GM12878 (cell line): Measurements from ENCODE around the gene C17orf107. TPM values are rescaled to one million over a fixed set of nuclear protein-coding genes. Genes with fewer than 3 reads are reported as not detected.

Source experiments
- ATAC-seq: fragments of 200-7000 bp; cut with Tn5 transposase; 3 replicates; pipeline ENCODE4 v1.9.1; 2020; ENCODE audit warnings: mild to moderate bottlenecking, moderate library complexity
- BruUV-seq: library from RNA; stranded (reverse); fragments of 400-500 nt; replicated peaks from 2 replicates; lab custom pipeline; 2021; lab: Mats Ljungman, UMichigan
- CTCF ChIA-PET: fragments of 300-600 bp; sonication (Branson Sonifier 250); formaldehyde crosslinking; extraction: SDS; loops from one replicate; lab custom pipeline; 2021; ENCODE audit warnings: inconsistent platforms; lab: Yijun Ruan, JAX
- POLR2A ChIA-PET: fragments of 350-600 bp; formaldehyde crosslinking; extraction: SDS; loops from one replicate; lab custom pipeline; 2021; ENCODE audit warnings: inconsistent platforms; lab: Charles Lee
- RAD21 ChIA-PET: fragments of 300-600 bp; sonication (Branson Sonifier 250); formaldehyde crosslinking; loops from one replicate; lab custom pipeline; 2023; ENCODE audit warnings: antibody characterized with exemption; ENCODE audit not compliant: unreplicated experiment; lab: Charles Lee
- SMC1A ChIA-PET: fragments of 300-600 bp; sonication (Branson Sonifier 250); formaldehyde crosslinking; loops from one replicate; lab custom pipeline; 2023; ENCODE audit not compliant: unreplicated experiment, uncharacterized antibody; lab: Charles Lee
- DNase-seq: peaks from one replicate; pipeline ENCODE4 v3.0.0-alpha.2; 2011; ENCODE audit warnings: low read depth, low spot score
- FAIRE-seq: peaks from 3 replicates; lab custom pipeline; 2011; peaks lifted over from hg19 to GRCh38; lab: Jason Lieb, UNC
- H2AFZ ChIP-seq: 2 replicates; pipeline ENCODE4 v1.6.0; 2011; ENCODE audit warnings: low read depth, low read length, control low read depth; ENCODE audit not compliant: control insufficient read depth
- H3K27ac ChIP-seq: 2 replicates; pipeline ENCODE4 v1.5.1; 2011; ENCODE audit warnings: control low read depth; ENCODE audit not compliant: control insufficient read depth, insufficient read depth
- H3K27me3 ChIP-seq, 2 experiments: replicated peaks in 1 of 2; 2 replicates each; pipeline versions ENCODE4 v1.6.0 to v1.6.1; 2011; ENCODE audit warnings: low read length in 1 of 2; ENCODE audit not compliant: control insufficient read depth in 2 of 2, insufficient read depth in 2 of 2
- H3K36me3 ChIP-seq, 2 experiments: 2 replicates each; pipeline ENCODE4 v1.5.1; 2011; ENCODE audit warnings: low read length in 1 of 2; ENCODE audit not compliant: control insufficient read depth in 2 of 2, insufficient read depth in 2 of 2
- H3K4me1 ChIP-seq: 2 replicates; pipeline ENCODE4 v1.6.1; 2011; ENCODE audit warnings: mild to moderate bottlenecking, low read length, moderate library complexity, mixed read lengths; ENCODE audit not compliant: control insufficient read depth, insufficient read depth
- H3K4me2 ChIP-seq: 2 replicates; pipeline ENCODE4 v1.6.0; 2011; ENCODE audit warnings: control low read depth; ENCODE audit not compliant: control insufficient read depth, insufficient read depth
- H3K4me3 ChIP-seq: fragments of 200-600 bp; sonication (generic); 2 replicates; pipeline ENCODE4 v1.5.1; 2016
- H3K79me2 ChIP-seq: 2 replicates; pipeline ENCODE4 v1.6.0; 2011; ENCODE audit warnings: low read length; ENCODE audit not compliant: control insufficient read depth, insufficient read depth
- H3K9ac ChIP-seq: 2 replicates; pipeline ENCODE4 v1.8.0; 2011; ENCODE audit warnings: low read length, control low read depth, mixed read lengths; ENCODE audit not compliant: control insufficient read depth, insufficient read depth
- H3K9me3 ChIP-seq: replicated peaks from 3 replicates; pipeline ENCODE4 v1.5.1; 2011; ENCODE audit warnings: mild to moderate bottlenecking, low read length; ENCODE audit not compliant: control insufficient read depth, insufficient read depth
- H4K20me1 ChIP-seq: 2 replicates; pipeline ENCODE4 v1.6.0; 2011; ENCODE audit not compliant: control insufficient read depth, insufficient read depth
- FOXK2 ChIP-seq: fragments of 450-650 bp; IDR thresholded peaks from 2 replicates; pipeline ENCODE4 v1.6.1; 2017; ENCODE audit warnings: mild to moderate bottlenecking, moderate library complexity
- SMC3 ChIP-seq: IDR thresholded peaks from 2 replicates; pipeline ENCODE4 v1.6.1; 2011; ENCODE audit warnings: low read length, improper control_type of control experiment, borderline replicate concordance
- ZBTB33 ChIP-seq: fragments of 450-650 bp; IDR thresholded peaks from 2 replicates; pipeline ENCODE4 v1.6.1; 2017; ENCODE audit warnings: mild to moderate bottlenecking
- ZNF217 ChIP-seq: fragments of 450-650 bp; IDR thresholded peaks from 2 replicates; pipeline ENCODE4 v1.6.1; 2017; ENCODE audit warnings: antibody characterized with exemption, mild to moderate bottlenecking
- ZNF274 ChIP-seq: IDR thresholded peaks from one replicate; pipeline ENCODE4 v1.8.0; 2011; ENCODE audit not compliant: insufficient read length, insufficient read depth
- WGBS: methylation state at CpG from one replicate; pipeline ENCODE4 v1.1.6; 2016; ENCODE audit warnings: low lambda C conversion rate; ENCODE audit not compliant: insufficient replicate concordance, insufficient coverage; ENCODE audit errors: missing lambda C conversion rate; 5-methylcytosine and 5-hydroxymethylcytosine counted together
- in situ Hi-C: fragments of 300-500 bp; cut with MboI; formaldehyde crosslinking; loops from 9 replicates; pipeline ENCODE4 v1.14.3; 2018; ENCODE audit warnings: mixed read lengths
- intact Hi-C: fragments of 100-400 bp; cut with micrococcal nuclease; formaldehyde crosslinking; loops from one replicate; pipeline ENCODE4 v1.14.2; 2022; ENCODE audit not compliant: unreplicated experiment
- polyA plus RNA-seq, 11 experiments: library from polyadenylated mRNA; depleted of rRNA in 4 of 11; unstranded in 6 of 11; stranded (reverse) in 5 of 11; fragments of >200 nt; fragmentation: Nextera tagmentation in 4 of 11; fragmentation: Illumina TruSeq in 1 of 11; extraction: Ambion mirVana in 4 of 11; extraction: Trizol in 1 of 11; gene quantifications; 1 replicate in 1 of 11; 2 replicates in 10 of 11; pipeline versions ENCODE4 v1.2.1 to v1.2.3, GENCODE V29; 2011 to 2016; ENCODE audit warnings: inconsistent platforms in 2 of 11, missing spikeins in 2 of 11, low read depth in 1 of 11
- total RNA-seq, 4 experiments: library from RNA; depleted of rRNA in 3 of 4; stranded (reverse); fragments of >200 nt in 3 of 4; fragmentation: Illumina TruSeq in 1 of 4; extraction: Trizol in 1 of 4; gene quantifications; 2 replicates each; pipeline versions ENCODE4 v1.2.1 to v1.2.3, GENCODE V29; 2013 to 2021
- TF ChIP-seq, protein P1 (sequence below): fragments of 450-650 bp; IDR thresholded peaks from 2 replicates; pipeline ENCODE4 v1.6.1; 2017; ENCODE audit warnings: mild to moderate bottlenecking, low read depth, inconsistent platforms; ENCODE audit not compliant: poor library complexity, severe bottlenecking

The C17orf107 gene
- total and polyA plus RNA-seq, 10 of the 15 experiments (the other 5 are each of a cell fraction or from before 2014, with no cell fraction given): 0.05 to 0.46 (median 0.11) TPM; not detected in 3

DNA sequence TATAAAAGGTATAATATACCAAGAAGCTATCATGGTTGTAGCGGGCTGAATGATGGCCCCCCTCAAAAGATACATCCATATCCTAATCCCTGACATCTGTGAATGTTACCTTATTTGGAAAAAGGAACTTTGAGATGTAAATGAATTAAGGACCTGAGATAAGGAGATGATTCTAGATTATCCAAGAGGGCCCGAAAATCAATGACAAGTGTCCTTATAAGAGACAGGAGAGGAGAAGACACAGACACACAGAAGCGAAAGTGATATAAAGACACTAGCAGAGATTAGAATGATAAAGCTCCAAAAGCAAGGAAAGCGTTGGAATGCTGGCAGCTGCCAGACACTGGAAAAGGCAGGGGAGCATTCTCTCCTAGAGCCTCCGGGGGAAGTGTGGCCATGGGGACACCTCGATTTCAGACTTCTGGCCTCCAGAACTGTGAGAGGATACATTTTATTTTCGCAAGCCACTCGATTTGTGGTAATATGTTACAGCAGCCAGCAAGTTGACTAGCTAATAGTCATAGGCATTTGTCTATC is 20.2 kb downstream of the C17orf107 start:
- Histone ChIP-seq H3K9ac (no peak overlapping the region), H3K36me3 (no peaks in the 10 kb centered on the region), H3K27me3 (no peaks in the 10 kb centered on the region), H3K27ac (no peak overlapping the region)
- intact Hi-C loops (no loop called here), in situ Hi-C loops (no loop called here)
- TF ChIP-seq ZBTB33 (no peak), ZNF274 (no peak), ZNF217 (no peak), FOXK2 (no peak), SMC3 (no peak)
- TF ChIP-seq, protein P1, sequence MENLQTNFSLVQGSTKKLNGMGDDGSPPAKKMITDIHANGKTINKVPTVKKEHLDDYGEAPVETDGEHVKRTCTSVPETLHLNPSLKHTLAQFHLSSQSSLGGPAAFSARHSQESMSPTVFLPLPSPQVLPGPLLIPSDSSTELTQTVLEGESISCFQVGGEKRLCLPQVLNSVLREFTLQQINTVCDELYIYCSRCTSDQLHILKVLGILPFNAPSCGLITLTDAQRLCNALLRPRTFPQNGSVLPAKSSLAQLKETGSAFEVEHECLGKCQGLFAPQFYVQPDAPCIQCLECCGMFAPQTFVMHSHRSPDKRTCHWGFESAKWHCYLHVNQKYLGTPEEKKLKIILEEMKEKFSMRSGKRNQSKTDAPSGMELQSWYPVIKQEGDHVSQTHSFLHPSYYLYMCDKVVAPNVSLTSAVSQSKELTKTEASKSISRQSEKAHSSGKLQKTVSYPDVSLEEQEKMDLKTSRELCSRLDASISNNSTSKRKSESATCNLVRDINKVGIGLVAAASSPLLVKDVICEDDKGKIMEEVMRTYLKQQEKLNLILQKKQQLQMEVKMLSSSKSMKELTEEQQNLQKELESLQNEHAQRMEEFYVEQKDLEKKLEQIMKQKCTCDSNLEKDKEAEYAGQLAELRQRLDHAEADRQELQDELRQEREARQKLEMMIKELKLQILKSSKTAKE: no peak
- TF ChIP-seq, all 136 proteins: peak for 0
- ChIA-PET SMC1A (interaction anchor here (0.9 kb wide), 1 partner anchor 13 kb away, joined by 3 read pairs; no protein-coding TSS in a partner anchor), POLR2A (interaction anchor here (1.2 to 1.3 kb wide), 2 partner anchors 13 to 21 kb away, joined by 3 read pairs; partner anchors contain the start of genes RNF167 and SLC25A11), RAD21 (interaction anchor here (0.7 to 1.8 kb wide), 2 partner anchors 10 to 142 kb away, joined by 3 to 4 read pairs; no protein-coding TSS in a partner anchor), CTCF (interaction anchor here (0.7 to 0.8 kb wide), 2 partner anchors 10 to 70 kb away, joined by 3 read pairs; no protein-coding TSS in a partner anchor)
- H3K79me2 ChIP-seq: no peaks in the 10 kb centered on the region
- ATAC-seq (no peak), FAIRE-seq (no peak), DNase-seq (no peak)
- no TSS peak for BruUV-seq
- no peak overlapping the region for H3K4me3 ChIP-seq
- no peak overlapping the region for H3K4me2 ChIP-seq
- no peaks in the 10 kb centered on the region for H3K4me1 ChIP-seq
- 84% methylated on average over 8 of the region's 8 CpGs for WGBS
- no peak overlapping the region for H2AFZ ChIP-seq
- no peaks in the 10 kb centered on the region for H3K9me3 ChIP-seq
- H4K20me1 ChIP-seq: no peaks in the 10 kb centered on the region
